ENCODE measurements around the gene OPRM1.

The OPRM1 gene

GRCh38 chr6:154266560-154267099 is 227.6 kb downstream of the OPRM1 start:
- POLR2A ChIA-PET (ENCODE audit: low non-redundant PET): no interaction called here
- TF ChIP-seq CTCF (conservative IDR thresholded peaks at IDR 0.05; ENCODE audit: low read depth): no peak
- no peak overlapping the region for H3K27ac ChIP-seq
- CTCF ChIA-PET: no interaction called here
- no peak for DNase-seq (ENCODE audit: low spot score)

GRCh38 chr6:154267508-154268106 is 228.6 kb downstream of the OPRM1 start:
- ChIA-PET POLR2A (ENCODE audit: low non-redundant PET) (no interaction called here), CTCF (no interaction called here)
- no peak overlapping the region for H3K27ac ChIP-seq
- DNase-seq (ENCODE audit: low spot score): no peak
- TF ChIP-seq CTCF (conservative IDR thresholded peaks at IDR 0.05; ENCODE audit: low read depth): no peak

GRCh38 chr6:154268486-154268885 is 229.4 kb downstream of the OPRM1 start:
- no peak for DNase-seq (ENCODE audit: low spot score)
- no peak for TF ChIP-seq CTCF (conservative IDR thresholded peaks at IDR 0.05; ENCODE audit: low read depth)
- ChIA-PET CTCF (no interaction called here), POLR2A (ENCODE audit: low non-redundant PET) (no interaction called here)
- H3K27ac ChIP-seq: no peak overlapping the region

- CTCF ChIA-PET: interaction anchor here (0.6 kb wide), 2 partner anchors 119 to 236 kb away, joined by 3 to 5 read pairs; no protein-coding TSS in a partner anchor
- DNase-seq (ENCODE audit: low spot score): no peak
- POLR2A ChIA-PET (ENCODE audit: low non-redundant PET): no interaction called here
- no peak for TF ChIP-seq CTCF (conservative IDR thresholded peaks at IDR 0.05; ENCODE audit: low read depth)
- H3K27ac ChIP-seq: no peak overlapping the region
Measured at GRCh38 chr6:154274168-154274567, 235.1 kb downstream of the OPRM1 start.

GRCh38 chr6:154276810-154277628 is 238.0 kb downstream of the OPRM1 start:
- POLR2A ChIA-PET (ENCODE audit: low non-redundant PET): interaction anchor here (0.5 kb wide), 1 partner anchor 398 kb away, joined by 4 read pairs; no protein-coding TSS in a partner anchor
- peak; percentile 42 for DNase-seq (ENCODE audit: low spot score)
- TF ChIP-seq CTCF (conservative IDR thresholded peaks at IDR 0.05; ENCODE audit: low read depth): peak; percentile 52
- CTCF ChIA-PET: interaction anchor here (0.5 to 1.4 kb wide), 12 partner anchors 10 to 1176 kb away, joined by 3 to 7 read pairs (median 4); no protein-coding TSS in a partner anchor
- no peak overlapping the region for H3K27ac ChIP-seq

GRCh38 chr6:154277629-154278017 is 238.6 kb downstream of the OPRM1 start:
- no peak for DNase-seq (ENCODE audit: low spot score)
- POLR2A ChIA-PET (ENCODE audit: low non-redundant PET): no interaction called here
- no peak overlapping the region for H3K27ac ChIP-seq
- CTCF ChIA-PET: interaction anchor here (0.5 to 1.4 kb wide), 9 partner anchors 9 to 248 kb away, joined by 3 to 7 read pairs (median 4); no protein-coding TSS in a partner anchor
- TF ChIP-seq CTCF (conservative IDR thresholded peaks at IDR 0.05; ENCODE audit: low read depth): no peak
